A204.1 (cell line): ENCODE results near the gene IRS2.

Experiments used
- FAIRE-seq: peaks from 2 replicates; lab custom pipeline; 2012; peaks lifted over from hg19 to GRCh38; lab: Jason Lieb, UNC

Gene IRS2

GRCh38 chr13:109779876-109780510, 6.4 kb downstream of the IRS2 start:
- no peak for FAIRE-seq

GRCh38 chr13:109779074-109779473, 7.3 kb downstream of the IRS2 start:
- no peak for FAIRE-seq

GRCh38 chr13:109778102-109778542, 8.3 kb downstream of the IRS2 start:
- no peak for FAIRE-seq

- FAIRE-seq, result no peak
Measured at GRCh38 chr13:109776575-109776974, 9.8 kb downstream of the IRS2 start.

GRCh38 chr13:109773786-109774185, 12.6 kb downstream of the IRS2 start:
- no peak for FAIRE-seq

GRCh38 chr13:109773276-109773675, 13.1 kb downstream of the IRS2 start:
- FAIRE-seq, result no peak

GRCh38 chr13:109771926-109772325, 14.5 kb downstream of the IRS2 start:
- FAIRE-seq, result no peak

- no peak for FAIRE-seq
Measured at GRCh38 chr13:109770436-109770835, 15.9 kb downstream of the IRS2 start.

GRCh38 chr13:109769921-109770320, 16.5 kb downstream of the IRS2 start:
- no peak for FAIRE-seq

GRCh38 chr13:109769275-109769674, 17.1 kb downstream of the IRS2 start:
- no peak for FAIRE-seq

- no peak for FAIRE-seq
Measured at GRCh38 chr13:109768616-109769015, 17.8 kb downstream of the IRS2 start.

- no peak for FAIRE-seq
Measured at GRCh38 chr13:109768176-109768575, 18.2 kb downstream of the IRS2 start.

GRCh38 chr13:109767023-109767422, 19.4 kb downstream of the IRS2 start:
- no peak for FAIRE-seq

- FAIRE-seq, result no peak
Measured at GRCh38 chr13:109764470-109765291, 21.7 kb downstream of the IRS2 start.

- no peak for FAIRE-seq
Measured at GRCh38 chr13:109764045-109764444, 22.3 kb downstream of the IRS2 start.

GRCh38 chr13:109762791-109763190, 23.6 kb downstream of the IRS2 start:
- no peak for FAIRE-seq

- FAIRE-seq, result no peak
Measured at GRCh38 chr13:109761695-109762094, 24.7 kb downstream of the IRS2 start.

- no peak for FAIRE-seq
Measured at GRCh38 chr13:109760951-109761350, 25.4 kb downstream of the IRS2 start.

GRCh38 chr13:109760402-109760801, 26.0 kb downstream of the IRS2 start:
- no peak for FAIRE-seq

- no peak for FAIRE-seq
Measured at GRCh38 chr13:109759609-109760008, 26.8 kb downstream of the IRS2 start.

- FAIRE-seq, result no peak
Measured at GRCh38 chr13:109758937-109759480, 27.4 kb downstream of the IRS2 start.

- FAIRE-seq, result no peak
Measured at GRCh38 chr13:109756778-109757177, 29.6 kb downstream of the IRS2 start.

- FAIRE-seq, result no peak
Measured at GRCh38 chr13:109755997-109756396, 30.4 kb downstream of the IRS2 start.

GRCh38 chr13:109755551-109755950, 30.8 kb downstream of the IRS2 start:
- FAIRE-seq, result no peak
